GM19238 (cell line): Measurements from ENCODE around the gene NUDT6.
A peak's percentile ranks its signal among the peaks of the same experiment; 100 is the strongest.
"Not testable (repeated sequence)": the region's sequence is repeated elsewhere in the genome, so short reads cannot be mapped to it uniquely, and the experiment has no call there.

Experiments used
- DNase-seq: peaks from one replicate; pipeline ENCODE4 v3.0.0; 2011; ENCODE audit warnings: low spot score; ENCODE audit not compliant: insufficient read length

NUDT6 gene

GRCh38 chr4:122921971-122922876 lies at the start of gene NUDT6:
Gene NUDT6 (minus strand): TSS chr4:122922597. CDS start chr4:122922572, 25 bp downstream.
- DNase-seq = peak; percentile 28

- DNase-seq = no peak
Measured at GRCh38 chr4:122968227-122968812, 45.9 kb upstream of the NUDT6 start.

- no peak for DNase-seq
Measured at GRCh38 chr4:122967231-122967630, 44.8 kb upstream of the NUDT6 start.

- DNase-seq = no peak
Measured at GRCh38 chr4:122966201-122966600, 43.8 kb upstream of the NUDT6 start.

GRCh38 chr4:122963216-122963615 lies 40.8 kb upstream of the NUDT6 start:
- no peak for DNase-seq

- DNase-seq = no peak
Measured at GRCh38 chr4:122960611-122961000, 38.2 kb upstream of the NUDT6 start.

- no peak for DNase-seq
Measured at GRCh38 chr4:122959981-122960610, 37.7 kb upstream of the NUDT6 start.

- DNase-seq = no peak
Measured at GRCh38 chr4:122959441-122959840, 37.0 kb upstream of the NUDT6 start.

- DNase-seq = no peak
Measured at GRCh38 chr4:122958505-122958904, 36.1 kb upstream of the NUDT6 start.

GRCh38 chr4:122953924-122954323 lies 31.5 kb upstream of the NUDT6 start:
- DNase-seq = no peak

- DNase-seq = no peak
Measured at GRCh38 chr4:122952028-122952427, 29.6 kb upstream of the NUDT6 start.

- no peak for DNase-seq
Measured at GRCh38 chr4:122948671-122949070, 26.3 kb upstream of the NUDT6 start.

GRCh38 chr4:122946142-122946541 lies 23.7 kb upstream of the NUDT6 start:
- DNase-seq = no peak

GRCh38 chr4:122945136-122945535 lies 22.7 kb upstream of the NUDT6 start:
- DNase-seq = not testable (repeated sequence)

GRCh38 chr4:122932763-122933162 lies 10.4 kb upstream of the NUDT6 start:
- no peak for DNase-seq

- DNase-seq = no peak
Measured at GRCh38 chr4:122930862-122931261, 8.5 kb upstream of the NUDT6 start.

- DNase-seq = no peak
Measured at GRCh38 chr4:122928930-122929329, 6.5 kb upstream of the NUDT6 start.

GRCh38 chr4:122922877-122923511 lies 597 bp upstream of the NUDT6 start:
- DNase-seq = peak; percentile 60

- DNase-seq = no peak
Measured at GRCh38 chr4:122921300-122921699, 1.1 kb downstream of the NUDT6 start.

- no peak for DNase-seq
Measured at GRCh38 chr4:122920473-122920872, 1.9 kb downstream of the NUDT6 start.

GRCh38 chr4:122917731-122918130 lies 4.7 kb downstream of the NUDT6 start:
- DNase-seq = no peak

GRCh38 chr4:122914938-122915337 lies 7.5 kb downstream of the NUDT6 start:
- DNase-seq = no peak
